DMS79 treated with DMSO at 0.1 percent for 48 hours (cell line): ENCODE measurements around the gene ANKRD18A.

ENCODE experiments used
- DNase-seq: peaks from one replicate; lab custom pipeline; 2025; lab: John Stamatoyannopoulos, UW

ANKRD18A gene

DNA sequence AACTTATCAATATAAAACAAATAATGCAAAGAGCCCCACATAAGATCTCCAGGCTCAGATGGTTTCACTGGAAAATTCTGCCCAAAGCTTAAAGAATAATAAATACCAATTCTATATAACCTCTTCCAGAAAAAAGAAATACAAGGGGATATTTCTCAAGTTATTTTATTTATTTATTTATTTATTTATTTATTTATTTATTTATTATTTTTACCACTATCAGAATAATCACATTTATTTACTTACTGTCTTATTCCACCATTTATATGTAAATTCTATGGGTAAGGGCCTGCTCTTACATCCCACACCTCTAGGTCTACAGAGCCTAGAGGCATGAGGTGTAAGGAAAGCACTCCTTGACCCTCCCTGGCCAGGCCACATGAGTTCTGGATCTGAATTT, 91.1 kb downstream of the ANKRD18A start:
- no peak for DNase-seq

- no peak for DNase-seq
These were observed 92.9 kb downstream of the ANKRD18A start for GRCh38 chr9:38527503-38527902.

DNA sequence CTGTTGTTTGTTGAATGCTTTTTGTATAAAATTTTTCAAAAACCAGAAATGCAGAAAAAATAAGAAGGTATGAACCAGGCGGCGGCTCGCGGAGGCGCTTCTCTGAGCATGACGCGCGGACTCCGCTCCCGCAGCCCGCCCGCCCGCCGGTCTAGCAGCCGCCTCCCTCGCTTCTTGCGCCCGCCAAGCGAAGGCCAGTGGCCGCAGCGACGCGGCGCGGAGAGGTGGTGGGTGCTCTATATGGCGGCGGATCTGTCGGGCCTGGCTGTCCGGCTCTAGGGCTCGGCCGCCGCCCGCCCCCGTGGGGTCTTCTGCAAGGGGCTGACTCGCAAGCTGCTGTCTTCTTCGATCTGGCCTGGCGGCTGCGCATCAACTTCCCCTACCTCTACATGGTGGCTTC, 93.8 kb downstream of the ANKRD18A start:
- DNase-seq: no peak

- DNase-seq: no peak
These were observed 97.3 kb downstream of the ANKRD18A start for GRCh38 chr9:38523121-38523520.

DNA sequence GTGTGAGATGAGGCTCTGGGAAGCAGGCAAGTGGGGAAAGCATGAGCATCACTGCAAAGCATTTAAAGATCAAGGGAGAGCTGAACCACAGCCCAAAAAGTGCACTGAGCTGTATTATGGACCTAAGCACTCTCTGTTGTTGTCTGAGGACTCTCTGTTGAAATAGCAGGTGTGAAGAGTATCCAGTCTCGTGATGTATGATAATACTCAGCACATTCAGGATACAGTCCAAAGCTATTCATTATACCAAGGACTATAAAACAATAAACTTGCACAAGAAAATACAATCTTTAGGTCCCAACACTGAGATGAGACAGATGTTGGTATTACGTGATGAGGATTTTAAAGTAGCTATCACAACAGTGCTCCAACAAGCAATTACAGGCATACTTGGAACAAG, 98.6 kb downstream of the ANKRD18A start:
- DNase-seq: no peak
